Activated CD4-positive, alpha-beta T cell treated with anti-CD3 and anti-CD28 coated beads, Interleukin-2, amount 50 U/mL, for 24 hours (primary cell): ENCODE measurements around the gene MTHFD1.

Experiments used
- DNase-seq, 2 donors: peaks; one replicate each; pipeline ENCODE4 v3.0.0-alpha.2; 2020; ENCODE audit warnings: low read depth in 1 of 2, low spot score in 1 of 2

MTHFD1 gene

DNA sequence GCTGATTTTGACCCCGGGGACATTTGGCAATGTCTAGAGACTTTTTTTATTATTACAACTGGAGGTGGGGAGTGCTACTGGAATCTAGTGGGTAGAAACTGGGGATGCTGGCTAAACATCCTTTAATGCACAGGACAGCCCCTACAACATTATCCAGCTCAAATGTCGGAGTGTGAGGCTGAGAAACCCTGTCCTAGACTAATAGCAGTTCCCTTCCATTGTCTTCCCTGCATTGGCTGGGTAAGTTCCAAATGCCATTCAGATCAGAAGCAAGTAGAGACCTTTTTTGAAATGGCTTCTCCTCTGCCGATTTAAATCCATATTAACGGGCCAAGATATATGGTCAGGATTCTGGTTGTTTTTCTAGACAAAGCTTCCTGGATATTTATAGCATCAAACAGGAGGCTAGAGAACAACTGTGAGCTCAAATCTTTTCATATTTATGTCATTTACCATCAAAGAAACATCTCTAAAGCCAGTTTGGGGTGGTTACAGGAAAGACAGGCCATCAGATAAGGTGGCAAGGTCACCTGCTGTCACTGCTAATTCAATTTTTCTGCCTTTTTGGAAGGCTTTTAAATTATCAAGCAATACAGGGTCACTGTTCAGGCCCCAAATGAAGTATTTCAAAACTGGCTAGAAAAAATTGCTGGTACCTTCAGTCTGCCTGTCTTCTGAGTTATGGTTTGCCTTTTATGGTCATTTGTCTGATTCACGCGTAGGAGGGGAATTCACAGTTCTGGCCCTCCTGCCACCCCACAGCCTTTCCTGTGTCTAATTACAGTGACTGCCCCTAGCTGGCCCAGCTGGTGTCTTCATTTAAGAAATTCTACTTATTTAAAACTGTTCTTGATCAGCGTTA is 57.1 kb downstream of the MTHFD1 start:
- peak in 1 of 2 donors; percentile 33 for DNase-seq

DNA sequence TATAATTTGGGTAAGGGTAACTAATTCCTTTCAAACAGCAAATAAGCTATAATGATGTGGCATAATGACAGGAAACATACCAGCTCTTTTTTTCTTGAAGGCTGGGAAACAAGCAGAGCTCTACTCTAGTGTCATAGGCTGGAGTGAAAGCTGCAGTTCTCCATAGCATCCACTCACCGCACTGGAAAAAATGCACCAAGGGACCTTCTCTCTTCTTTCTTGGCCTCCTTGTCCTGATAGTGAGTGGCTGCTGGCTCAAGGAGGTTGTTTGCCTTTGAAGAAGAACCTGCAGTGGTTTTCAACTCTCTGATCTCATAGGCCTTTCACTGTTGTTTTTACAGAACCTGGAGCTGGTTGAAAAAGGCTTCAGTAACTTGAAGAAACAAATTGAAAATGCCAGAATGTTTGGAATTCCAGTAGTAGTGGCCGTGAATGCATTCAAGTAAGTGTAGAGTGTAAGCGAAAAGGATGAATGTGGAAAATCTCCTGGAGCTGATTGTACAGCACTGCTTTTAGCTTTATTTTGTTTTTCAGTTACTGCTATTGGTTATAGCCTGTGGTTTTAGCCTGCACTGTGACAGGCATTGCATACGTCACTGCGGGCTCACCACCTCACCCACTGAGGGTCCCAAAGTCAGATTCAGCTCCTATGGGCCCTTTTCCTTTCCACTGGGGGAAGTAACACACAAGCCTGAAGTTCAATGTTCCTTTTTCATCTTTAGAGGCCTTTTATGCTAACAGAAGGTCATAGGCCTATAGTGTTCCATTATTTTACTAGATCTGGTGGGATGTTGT is 59.9 kb downstream of the MTHFD1 start:
- DNase-seq: no peak

DNA sequence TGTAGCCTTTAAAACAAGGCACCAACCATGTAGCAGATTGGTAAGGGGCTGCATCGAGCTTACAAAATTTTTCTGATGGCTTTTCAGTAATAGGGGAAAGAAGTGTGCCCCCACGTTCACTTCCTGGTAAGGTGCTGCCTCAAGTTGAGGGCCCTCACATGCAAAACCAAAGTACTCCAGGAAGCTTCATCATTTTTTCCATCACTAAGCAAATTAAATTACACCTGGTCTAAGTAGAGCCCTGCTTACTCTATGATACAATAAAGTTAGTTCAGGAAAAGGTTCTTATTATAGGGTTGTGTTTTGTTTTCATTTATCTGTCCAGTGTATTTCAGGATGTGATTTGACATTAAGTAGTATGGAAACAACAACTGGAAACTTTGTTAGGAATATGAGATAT is 62.1 kb downstream of the MTHFD1 start:
- DNase-seq: no peak

DNA sequence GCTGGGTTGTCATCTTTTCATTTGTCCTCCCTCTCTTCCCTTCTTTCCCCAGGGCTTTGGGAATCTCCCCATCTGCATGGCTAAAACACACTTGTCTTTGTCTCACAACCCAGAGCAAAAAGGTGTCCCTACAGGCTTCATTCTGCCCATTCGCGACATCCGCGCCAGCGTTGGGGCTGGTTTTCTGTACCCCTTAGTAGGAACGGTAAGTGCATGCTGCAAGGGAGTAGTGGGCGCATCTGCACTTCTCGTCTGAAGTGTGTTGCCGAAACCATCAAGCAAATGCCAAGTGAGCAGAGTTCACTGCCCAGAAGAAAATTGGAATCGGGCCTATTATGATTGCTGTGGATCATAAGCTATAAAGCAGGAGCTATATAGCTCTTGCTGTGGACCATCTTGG is 66.5 kb downstream of the MTHFD1 start:
- DNase-seq: no peak

DNA sequence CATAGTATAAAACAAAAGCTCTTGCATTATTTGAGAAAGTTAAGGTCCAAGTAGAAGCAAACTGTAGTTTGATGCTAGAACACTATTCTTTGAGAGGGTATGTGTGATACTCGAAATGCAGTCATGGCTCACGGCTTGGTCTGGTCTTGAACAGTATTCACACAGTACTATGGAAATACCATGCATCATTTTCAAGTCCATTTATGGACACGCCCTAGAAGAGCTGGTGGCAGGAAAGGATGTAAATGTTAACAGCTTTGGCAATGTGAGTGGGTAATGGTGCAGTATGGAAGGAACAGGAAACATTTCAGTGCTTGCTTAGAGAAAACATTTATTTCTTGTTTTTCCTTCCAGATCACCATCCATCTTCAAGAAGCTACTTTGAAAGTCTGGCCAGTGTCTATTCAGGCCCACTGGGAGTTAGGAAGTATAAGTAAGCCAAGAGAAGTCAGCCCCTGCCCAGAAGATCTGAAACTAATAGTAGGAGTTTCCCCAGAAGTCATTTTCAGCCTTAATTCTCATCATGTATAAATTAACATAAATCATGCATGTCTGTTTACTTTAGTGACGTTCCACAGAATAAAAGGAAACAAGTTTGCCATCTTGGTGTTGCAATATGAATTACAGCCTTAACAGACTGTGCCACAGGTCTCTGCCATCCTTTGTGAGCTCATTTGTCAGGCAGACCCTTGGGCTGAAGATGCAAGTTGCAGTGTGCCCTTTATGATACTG is 71.4 kb downstream of the MTHFD1 start:
- DNase-seq: no peak

DNA sequence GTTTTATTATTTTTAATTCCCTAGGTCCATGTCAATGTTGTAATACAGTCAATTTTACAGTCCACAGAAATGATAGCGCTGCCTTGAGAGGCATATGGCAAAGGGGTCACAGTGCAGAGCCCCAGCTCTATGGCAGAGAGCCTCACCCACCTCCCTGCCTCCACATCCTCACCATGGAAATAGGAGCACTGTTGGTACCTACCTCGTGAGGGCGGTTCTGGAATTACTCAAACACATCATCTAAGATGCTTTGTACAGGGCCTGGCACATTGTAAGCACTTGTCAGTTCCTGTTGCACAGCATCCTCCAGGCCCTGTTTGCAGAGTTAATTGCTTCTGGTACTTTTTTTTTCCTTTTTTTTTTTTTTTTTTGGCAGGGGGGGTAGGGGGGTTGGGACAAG is 73.1 kb downstream of the MTHFD1 start:
- DNase-seq: no peak

DNA sequence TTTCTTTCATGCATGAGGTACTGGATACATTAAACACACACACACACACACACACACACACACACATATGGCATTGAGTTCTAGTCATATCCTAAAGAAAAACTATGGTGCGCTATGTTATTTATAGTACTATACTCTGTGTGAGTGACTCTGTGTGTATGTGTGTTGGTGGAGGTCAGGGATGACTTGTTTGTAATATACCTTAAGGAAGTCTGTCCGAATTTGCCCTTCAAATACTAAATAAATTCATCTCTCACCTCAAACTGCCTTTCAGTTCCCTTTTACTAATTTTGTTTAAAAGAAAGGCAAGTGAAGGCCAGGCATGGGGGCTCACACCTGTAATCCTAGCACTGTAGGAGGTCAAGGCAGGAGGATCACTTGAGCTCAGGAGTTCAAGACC is 75.0 kb downstream of the MTHFD1 start:
- DNase-seq: no peak

DNA sequence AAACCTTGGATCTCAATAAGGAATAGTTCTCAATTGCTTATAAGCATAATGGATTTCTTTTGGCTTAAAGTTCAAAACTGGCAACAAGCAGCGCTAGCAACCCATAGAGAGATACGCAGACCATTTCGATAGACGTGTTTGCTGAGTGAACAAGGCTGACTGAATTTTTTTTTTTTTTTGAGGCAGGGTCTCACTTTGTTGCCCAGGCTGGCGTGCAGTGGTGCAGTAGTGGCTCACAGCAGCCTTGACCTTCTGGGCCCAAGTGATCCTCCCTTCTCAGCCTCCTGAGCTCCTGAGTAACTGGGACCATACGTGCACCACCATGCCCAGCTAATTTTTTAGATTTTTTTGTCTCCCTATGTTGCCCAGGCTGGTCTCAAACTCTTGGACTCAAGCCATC is 75.7 kb downstream of the MTHFD1 start:
- no peak for DNase-seq

DNA sequence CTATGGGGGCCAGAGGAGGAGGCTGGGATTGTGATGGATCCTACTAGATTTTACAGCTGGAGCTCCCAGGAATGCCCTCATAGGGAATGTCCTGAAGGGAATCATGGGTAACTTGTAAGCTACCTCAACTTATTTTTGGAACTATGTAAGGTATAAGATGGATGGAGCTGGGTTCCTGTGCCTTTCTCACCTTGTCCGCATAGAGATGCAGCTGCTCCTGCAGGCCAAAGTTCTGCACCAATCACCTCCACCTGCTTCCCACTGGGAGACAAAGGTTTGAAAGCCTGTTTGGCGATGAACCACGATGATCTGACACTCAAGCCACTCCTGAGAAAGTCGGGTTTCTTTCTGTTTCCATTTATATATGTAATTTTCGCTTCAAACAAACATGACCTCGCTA is 76.5 kb downstream of the MTHFD1 start:
- no peak for DNase-seq

DNA sequence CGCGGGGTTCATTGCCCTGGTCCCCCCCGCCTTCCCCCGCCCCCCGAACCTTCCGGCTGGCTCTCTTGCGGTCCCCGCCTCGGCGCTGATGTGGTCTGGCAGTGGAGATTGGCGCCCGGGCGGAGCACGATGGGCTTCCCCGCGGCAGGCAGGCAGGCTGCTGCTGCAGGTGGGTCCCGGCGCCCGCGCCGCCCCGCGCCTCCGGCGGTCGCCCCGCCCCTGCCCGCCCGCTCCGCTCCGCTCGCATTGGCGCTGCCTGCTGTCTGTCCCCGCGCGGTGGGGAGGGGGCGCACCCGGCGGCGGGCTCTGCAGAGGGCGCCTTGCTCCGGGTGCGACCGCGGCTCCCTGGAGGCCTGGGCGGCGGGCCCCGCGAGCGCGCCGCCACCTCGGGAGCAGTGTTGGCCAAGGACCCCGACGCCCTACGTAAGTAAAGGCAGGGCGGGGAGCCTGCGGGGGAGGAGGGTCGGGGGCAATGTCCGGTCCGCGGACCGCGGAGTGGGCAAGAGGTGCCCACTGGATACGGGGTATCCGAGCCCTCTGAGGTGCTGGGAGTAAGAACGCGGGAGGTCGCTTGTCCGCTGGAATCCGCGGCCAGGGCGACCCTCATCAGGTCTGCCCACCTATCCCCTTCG is 77.2 kb downstream of the MTHFD1 start, which contains the start of gene AKAP5:
Gene AKAP5 (plus strand): TSS at position 309 of the 632 bp plus-strand sequence. CDS start 2,896 bp downstream, outside the sequence.
- DNase-seq: peak; percentile 22 to 23

DNA sequence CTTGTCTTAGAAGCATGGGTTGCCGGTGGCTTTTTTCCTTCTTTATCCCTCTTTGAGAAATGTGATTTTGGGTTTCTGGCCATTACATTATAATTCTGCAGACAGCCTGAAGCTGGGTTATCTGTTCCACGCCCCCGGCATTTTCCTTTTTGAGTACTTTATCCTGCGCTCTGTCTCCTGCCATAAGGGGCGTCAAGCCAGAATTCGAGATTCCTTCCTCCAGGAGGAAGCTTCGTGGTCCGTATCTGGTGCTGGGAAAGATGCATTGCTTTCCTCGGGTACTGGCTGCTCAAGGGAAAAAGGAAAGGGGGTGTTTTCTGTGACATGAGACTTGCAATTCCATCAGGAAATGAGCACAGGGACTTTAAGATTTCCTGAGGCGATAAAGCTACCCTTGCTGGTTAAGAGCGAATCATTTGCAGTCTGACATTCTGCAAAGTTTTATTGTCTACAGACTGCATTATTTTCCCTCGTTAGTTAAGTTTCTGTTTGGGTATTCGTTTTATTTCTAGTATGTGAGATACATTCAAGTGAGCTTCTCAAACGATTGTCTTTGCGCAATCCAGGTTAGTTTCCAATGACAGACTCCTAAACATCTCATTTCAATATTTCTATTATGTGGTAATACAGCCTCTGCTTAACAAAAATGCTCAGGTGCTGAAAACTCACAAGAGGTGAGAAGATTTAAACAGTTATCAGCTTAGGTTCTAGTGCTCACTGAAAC is 77.8 kb downstream of the MTHFD1 start:
- no peak for DNase-seq

DNA sequence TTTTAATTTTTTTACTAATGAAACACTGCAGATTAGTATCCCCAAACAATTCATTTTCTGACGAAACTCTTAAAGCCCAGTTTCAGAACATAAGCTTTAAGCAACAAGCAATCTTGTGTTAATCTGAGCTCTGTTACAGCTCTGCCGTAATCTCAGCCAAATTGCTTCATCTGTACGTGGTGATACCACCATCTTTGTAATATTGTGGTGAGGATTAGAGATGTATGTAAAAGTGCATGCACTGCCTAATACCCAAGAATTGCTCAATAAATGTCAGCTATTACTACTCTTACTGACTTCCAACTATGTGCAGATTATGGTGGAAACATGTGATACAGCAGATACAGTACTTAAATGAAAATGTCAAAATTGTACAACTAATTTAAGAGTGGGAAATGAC is 78.9 kb downstream of the MTHFD1 start:
- DNase-seq: no peak

DNA sequence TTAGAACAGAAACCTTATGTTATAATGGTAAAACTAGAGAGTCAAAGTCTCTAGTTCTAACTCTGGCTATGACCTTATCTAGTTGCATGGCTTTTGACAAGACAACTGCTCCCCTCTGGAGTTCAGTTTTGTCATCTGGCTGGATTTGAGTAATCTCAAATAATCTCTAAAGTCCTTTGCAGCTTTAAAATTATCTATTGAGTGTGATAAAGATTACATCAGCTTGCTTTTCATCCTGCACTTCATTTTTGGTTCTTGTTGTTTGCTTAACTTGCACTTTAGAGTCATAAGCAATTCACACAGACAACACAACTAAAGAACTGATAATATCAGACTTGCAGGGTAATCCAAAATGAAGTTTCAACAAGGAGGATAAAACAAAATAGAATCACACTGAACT is 79.4 kb downstream of the MTHFD1 start:
- DNase-seq: no peak

DNA sequence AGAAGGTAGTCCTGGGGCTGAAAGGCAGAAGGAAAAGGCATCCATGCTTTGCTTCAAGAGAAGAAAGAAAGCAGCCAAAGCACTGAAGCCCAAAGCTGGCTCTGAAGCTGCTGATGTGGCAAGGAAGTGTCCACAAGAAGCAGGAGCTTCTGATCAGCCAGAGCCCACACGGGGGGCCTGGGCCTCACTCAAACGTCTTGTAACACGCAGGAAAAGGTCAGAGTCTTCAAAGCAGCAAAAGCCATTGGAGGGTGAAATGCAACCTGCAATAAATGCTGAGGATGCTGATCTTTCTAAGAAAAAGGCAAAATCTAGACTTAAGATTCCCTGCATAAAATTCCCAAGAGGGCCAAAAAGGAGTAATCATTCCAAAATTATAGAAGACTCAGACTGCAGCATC is 80.3 kb downstream of the MTHFD1 start:
- DNase-seq: no peak

DNA sequence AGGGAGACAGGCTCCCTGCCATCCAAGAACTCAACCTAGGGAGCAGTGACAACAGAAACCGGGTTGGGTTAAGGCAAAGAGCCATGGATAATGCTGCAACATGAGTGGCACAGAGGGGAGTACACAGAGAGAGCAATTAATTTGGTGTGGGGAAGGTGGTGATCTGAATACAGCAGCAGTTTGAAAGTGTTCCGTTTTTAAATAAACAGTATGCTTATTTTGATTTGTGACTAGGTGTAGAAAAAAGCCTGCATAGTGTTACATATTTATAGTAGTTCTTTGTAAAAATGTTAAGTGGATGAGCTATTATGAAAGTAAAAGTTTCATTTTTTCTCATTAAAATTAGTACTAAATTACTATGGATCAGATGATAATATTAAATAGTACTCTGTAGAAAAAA is 85.9 kb downstream of the MTHFD1 start:
- no peak for DNase-seq

DNA sequence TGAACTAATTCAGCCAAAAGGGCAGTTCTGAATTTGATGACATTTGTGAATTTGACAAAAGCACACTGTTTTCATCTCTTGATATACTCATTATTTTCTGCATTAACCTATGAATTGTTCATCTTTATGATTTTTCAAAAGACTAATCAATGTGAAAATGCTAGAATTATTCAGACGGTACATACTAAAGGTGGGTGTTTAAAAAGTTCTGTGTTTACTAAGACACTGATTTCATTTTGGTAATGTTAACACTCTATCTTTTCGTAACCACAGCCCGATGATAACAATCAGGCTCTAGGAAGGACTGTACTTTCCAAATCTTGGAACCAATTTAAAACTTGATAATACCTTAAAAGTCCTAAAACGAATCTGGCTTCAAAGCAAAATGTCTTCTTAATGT is 86.5 kb downstream of the MTHFD1 start:
- no peak for DNase-seq

DNA sequence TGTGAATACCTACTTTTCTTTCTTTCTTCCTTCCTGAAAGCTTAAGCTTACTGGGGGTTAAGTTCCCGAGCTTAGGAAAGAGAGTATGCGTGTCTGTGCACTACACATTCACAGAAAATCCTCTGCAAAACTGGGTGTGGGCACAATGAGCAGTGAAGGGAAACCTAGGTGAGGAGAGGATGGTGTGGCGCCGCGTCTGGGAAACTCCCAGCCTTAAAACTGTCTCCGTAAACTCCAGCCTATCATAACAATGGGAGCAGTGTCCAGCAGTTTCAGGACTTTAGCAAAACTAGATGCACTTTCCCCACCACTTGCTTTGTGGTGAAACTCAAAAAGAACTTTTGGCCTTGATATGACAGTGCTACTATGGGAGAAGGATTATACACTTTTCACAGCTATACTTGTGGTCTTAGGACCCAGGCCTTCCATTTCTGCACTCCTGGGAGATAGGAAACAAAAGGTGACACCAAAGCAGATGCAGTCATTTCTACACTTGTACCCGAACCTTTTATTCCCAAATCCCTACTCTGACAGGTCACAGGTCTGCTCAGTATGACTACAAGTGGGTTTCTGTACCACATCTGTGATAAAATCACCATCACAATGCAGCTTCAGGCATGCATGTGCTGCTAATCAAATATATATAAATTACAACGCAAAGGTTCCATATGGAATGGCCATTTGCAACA is 87.6 kb downstream of the MTHFD1 start:
- DNase-seq: no peak

DNA sequence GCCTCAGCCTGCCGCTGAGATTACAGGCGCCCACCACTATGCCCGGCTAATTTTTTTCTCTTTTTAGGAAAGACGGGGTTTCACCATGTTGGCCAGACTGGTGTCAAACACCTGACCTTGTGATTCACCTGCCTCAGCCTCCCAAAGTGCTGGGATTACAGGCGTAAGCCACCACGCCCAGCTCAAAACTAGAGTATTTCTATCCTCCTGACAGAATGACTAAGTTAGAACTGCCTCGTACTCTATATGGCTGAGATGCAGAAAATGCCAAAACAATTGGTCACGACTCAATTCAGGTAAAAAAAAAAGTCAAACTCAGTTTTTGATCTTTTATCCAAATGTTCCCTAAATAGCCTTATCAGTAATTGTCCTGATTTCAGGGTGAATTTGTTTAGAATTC is 88.3 kb downstream of the MTHFD1 start:
- no peak for DNase-seq

DNA sequence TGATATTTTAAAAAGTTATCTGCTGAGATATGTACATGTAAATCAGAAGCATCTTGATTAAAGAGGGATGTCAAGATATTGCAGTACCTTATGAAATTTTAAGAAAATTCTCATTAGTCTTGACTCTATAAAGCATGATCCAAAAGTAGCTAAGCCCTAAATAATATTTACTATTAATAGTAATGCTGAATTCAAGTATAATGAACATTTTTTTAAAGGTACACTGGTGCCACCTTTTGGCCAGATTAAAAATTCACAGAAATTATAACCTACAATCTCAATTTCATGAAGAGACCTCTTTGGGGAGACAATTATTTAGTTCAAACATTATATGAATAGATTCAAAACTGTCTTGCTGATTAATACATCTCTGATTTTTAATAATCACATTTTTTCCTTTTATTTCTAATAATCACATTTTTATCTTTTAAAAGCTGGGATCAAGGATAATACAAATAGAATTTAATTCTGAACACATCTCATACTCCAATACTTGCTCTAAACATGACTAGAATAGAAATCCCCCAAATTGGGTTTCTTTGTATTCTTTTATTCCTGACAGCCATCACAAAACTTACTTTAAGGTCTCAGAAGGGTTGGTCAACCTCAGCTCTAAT is 90.6 kb downstream of the MTHFD1 start:
- DNase-seq: no peak
